HG03139 (cell line): ENCODE results near the gene LARP1.
"Not testable (repeated sequence)": the region's sequence is repeated elsewhere in the genome, so short reads cannot be mapped to it uniquely, and the experiment has no call there.

ENCODE experiments used
- ATAC-seq: cut with Tn5 transposase; IDR thresholded peaks from one replicate; pipeline ENCODE4 v1.9.1; 2021; ENCODE audit not compliant: unreplicated experiment

The LARP1 gene

DNA sequence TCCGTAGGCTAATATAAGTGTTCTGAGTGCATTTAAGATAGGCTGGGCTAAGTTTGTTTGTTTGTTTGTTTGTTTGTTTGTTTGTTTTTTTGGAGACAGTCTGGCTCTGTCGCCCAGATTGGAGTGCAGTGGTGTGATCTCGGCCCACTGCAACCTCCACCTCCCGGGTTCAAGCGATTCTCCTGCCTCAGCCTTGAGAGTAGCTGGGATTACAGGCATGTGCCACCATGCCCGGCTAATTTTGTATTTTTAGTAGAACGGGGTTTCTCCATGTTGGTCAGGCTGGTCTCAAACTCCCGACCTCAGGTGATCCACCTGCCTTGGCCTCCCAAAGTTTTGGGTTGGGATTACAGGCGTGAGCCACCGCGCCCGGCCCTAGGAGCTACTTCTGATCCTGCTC is 4.7 kb downstream of the LARP1 start:
- not testable (repeated sequence) for ATAC-seq

DNA sequence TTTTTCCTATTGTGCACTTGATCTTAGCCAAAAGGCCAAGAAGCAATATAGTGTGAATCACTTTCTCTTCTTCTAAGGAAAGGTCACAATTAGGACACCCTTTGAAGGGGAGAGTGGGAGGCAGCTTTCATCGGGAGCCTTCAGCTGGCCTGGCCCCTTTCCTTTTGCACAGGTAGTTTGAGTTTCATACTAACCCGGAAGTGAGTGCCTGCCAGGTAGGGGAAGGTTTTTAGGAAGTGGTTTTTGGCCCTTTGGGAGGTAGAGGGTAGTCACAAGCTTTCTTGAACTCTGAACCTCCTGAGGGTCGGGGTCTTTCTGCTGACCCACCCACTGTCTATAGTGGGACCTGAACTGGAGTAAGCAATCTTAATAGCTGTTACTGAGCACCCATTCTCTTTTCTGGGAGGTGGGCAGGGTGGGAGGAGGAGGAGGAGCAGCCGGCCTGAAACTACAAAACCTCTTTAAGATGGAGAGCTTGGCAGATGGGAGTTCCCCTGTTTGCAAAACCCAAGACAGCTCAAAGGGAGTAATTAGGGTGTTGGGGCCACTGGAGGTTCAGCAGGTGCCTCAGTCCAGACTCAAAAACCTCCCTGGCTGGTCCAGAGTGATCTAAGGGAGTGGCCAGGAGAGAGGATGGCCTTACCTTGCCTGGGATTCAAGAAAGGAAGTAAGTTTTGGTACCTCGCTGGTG is 6.0 kb downstream of the LARP1 start:
- ATAC-seq = no peak

DNA sequence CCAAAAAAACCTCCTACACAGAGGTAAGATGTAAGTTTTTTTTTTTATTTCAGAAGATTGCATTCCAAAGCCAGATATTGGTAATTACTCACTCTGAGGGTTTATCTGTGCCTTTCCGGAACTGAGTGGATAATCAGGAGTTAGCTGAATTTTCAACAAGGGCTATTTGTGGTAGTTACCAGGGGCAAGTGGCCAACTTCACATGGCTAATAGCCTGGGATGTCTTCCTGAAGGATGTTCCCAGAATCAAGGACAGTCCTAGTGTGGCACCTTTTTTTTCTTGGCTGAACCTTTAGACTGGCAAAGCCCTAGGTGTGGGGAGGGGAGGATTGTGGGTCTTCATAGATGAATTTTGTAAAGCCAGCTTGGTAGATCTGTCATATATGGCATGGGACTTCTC is 7.1 kb downstream of the LARP1 start:
- no peak for ATAC-seq

DNA sequence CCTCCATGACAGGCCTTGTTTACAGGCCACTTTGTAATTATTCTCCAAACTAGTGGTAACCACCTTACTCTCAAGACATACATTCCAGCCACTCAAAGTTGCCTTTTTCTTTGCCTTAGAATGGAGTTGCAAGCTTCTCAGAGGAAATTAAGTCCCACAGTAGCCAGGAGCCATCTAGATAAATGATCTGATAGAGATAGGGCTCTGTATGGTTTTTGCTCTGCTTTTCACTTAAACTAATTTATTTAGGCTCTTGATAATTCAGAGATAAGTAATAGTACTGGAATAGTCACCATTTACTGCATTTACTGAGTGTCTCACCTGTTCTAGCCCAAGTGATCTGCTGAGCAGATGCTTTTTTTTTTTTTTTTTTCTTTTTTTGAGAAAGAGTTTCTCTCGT is 7.5 kb downstream of the LARP1 start:
- no peak for ATAC-seq

DNA sequence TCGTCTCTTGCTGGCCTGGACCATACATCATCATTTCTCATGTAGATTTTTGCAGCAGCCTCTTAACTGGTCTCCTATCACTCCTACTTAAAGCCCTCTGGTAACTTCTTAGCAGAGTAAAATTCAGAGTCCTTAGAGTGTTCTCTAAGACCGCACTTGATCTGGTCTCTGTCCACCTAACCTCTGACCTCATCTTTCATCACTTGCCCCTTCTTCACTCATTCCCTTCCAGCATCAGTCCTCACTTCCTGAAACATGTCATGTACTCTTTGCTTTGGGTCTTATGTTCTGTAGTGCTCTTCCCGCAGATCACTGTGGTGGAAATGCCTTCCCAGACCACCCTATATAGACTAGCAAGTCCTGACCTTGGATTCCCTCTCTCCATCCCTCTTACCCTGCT is 9.8 kb downstream of the LARP1 start:
- no peak for ATAC-seq

DNA sequence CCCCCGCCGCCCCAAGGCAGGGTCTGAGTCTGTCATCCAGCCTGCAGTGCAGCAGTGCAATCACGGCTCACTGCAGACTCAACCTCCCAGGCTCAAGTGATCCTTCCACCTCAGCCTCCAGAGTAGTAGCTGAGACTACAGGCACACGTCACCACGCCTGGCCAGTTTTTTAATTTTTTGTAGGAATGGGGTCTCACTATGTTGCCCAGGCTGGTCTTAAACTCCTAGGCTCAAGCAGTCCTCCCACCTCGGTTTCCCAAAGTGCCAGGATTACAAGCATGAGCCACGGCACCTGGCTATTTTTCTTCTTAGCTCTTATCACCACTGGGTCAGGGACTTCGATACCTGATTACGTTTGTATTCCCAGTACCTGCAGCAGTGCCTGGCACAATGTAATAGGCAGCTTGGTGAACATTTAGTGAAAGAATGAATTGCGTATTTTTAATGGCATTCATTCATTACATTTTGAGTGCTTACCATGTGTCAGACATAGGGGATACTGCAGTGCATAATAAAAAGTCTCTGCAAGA is 10.3 kb downstream of the LARP1 start:
- no peak for ATAC-seq

DNA sequence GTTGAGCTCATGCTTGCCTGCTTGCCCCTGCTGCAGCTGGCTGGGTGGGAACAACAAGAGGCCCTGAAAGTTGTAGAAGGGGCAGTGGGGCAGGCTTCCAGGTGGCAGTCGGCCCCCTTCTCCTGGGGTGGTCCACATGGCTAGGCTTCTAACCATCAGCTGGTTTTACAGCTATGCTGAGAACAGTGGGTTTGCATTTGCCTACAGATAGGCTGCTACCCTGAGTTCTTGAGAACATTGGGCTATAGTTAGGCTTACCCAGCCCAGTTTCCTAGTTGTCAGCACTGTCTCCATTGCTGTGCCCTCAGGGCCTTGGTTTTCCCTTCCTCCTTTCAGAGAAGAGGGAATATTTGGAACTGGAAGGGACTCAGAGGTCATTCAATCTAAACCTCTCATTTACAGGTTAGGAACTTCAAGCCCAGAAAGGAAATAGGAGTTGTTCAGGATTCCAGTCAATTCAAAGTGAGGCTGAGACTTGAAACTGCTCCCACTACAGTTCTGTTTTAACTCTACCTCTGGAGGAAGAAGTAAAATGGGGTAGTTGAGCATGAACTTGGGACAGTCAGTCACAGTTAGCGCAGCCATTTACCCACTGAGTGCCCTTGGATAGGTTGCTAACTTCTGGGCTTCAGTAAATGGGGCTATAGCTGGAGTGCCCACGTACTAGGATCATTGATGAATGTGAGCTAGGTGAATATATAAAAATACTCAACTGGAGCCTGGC is 11.5 kb downstream of the LARP1 start:
- ATAC-seq = no peak

DNA sequence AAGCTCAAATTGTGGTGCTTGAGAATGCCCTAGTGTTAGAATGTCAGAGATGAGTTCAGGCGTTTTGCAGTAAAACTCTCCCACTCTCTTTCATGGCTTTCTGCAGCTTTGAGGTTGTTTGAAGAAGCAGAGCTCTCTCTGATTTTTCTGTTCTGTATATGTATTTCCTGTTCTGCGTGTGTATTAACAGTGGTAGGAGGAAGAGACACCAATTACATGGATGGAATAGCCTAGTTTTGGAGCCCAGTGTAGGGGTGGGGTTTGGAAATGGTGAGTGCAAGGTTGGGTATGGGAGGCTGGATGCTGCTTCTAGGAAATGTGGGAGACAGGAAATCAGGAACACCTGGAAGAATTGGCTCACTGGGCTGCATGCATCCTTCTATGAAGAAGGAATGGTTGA is 12.4 kb downstream of the LARP1 start:
- no peak for ATAC-seq

DNA sequence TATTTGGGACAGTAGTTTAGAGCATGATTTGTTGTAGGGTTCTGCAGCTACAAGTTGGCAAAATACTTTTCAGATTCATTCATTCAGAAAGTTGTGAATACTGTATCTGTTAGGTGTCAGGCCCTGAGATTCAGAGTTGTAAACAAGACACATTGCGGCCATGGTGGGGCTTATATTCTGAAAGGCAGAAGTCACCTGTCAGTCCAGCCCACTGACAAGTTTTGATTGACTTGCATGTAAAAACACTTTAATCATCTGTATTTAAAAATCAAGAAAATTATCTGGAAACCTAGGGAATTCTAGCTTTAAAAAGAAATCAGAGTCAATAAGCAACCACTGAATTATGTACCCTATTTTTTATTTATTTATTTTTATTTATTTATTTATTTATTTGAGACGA is 13.0 kb downstream of the LARP1 start:
- ATAC-seq = no peak

DNA sequence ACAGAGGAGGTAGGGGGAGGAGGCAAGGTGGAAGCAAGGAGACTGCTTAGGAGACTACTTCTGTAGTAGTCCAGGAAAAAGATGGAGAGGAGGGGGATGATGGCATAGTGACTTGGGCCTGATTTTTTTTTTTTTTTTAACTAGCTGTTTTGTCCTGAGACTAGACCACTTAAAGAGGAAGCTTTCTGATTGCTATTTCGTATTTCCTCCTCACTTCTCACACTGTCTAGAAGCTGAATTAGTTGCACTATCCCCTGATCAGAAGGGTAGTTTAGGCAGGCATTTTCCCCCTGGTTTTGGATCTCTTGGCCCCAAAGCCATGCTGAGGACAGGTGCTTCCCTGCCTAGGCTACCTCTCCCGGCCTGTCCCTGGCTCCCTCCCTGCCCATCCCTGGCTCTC is 14.9 kb downstream of the LARP1 start:
- ATAC-seq = no peak

DNA sequence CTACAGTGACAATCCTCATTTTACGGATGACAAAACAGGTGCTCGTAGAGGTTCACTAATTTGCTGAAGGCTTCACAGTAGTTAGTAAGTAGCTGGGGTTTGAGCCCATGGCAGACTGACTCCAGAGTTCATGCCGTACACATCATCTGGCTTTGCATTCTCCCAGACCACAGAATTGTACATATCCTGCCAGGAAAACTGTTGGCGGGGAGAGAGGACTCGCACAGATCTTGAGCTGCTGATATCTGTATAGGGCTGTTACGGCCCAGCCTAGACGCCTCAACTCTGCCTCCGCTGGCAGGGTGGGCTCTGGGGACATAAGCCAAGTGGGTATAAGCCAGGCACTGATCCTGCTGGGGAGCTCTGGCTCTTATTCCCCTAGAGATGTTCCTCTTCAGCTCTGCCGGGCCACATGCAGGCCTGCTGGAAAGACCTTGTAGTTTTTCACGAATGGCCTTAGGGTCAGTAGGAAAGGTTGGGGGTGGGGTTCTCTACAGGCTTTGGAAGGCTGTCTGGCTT is 16.3 kb downstream of the LARP1 start:
- no peak for ATAC-seq

DNA sequence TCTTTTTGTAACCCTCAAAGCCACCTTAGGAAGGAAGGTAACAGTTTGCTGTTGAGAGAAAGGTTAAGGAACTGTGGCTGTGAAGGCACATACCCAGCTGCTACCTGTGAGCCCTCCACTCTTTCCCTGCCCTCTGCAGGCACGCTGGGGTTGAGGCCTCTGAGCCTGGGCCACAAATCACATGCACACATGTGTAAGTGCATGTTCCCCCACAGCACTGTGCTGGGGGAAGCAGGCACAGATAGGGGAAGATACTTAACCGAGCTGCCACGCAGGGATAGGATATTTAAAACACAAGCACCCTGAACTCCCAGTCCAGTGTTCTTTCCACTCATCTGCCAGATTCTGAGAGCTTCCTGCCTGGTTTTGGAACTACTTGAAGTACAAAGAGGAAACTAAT is 18.1 kb downstream of the LARP1 start:
- no peak for ATAC-seq

DNA sequence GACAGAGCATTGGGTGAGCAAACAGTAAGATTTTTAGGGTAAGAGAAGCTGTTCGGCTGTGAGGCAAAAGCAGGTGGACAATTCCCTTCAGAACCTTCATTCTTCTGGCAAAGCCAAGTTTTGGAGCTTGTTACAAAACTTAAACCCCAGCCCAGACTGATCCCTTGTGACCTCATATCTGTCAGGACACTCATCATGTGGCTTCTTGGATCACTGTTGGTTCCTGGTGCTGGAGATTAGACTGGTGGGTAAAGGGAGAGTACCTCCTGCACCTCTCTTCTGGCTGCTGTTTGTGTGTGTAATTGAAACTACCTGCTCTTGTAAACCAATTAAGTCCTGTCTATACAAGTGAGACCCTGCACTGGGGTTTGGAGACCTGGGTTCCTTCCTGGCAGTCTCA is 21.0 kb downstream of the LARP1 start:
- no peak for ATAC-seq

DNA sequence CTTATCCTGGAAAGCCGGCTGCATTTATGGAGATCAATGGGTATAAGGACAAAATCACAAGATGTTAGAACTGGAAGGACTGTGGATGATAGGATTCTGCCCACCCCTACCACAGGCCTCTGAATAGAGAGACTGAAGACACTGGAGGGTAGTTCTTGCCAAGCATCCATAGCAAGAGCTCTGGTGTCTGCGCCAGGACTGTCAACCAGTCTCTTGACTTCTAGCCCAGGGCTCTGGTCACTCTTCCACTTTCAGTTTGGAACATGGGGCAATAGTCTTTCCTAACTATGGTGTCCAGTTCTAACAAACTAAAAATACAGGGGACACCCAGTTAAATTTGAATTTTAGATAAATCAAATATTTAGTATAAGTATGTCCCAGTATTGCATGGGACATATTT is 23.4 kb downstream of the LARP1 start:
- ATAC-seq = no peak

DNA sequence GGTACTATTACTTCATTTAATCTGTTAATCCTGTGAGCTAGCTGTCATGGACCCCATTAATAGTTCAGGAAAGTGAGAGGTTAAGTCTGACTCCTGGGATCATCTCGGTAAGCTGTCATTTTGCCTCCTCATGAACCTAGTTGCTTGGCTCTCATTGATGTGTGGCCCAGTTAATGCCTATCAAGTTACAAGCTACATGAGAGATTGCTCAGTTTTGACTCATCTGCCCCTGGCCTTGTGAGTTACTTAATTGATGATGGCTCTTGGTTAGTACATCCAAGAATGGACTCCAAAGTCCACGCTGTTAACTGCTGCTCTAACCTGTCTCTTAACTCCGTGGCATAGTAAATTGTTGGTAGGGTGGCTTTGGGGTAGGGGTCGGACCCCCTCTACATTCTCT is 23.9 kb downstream of the LARP1 start:
- ATAC-seq = no peak

DNA sequence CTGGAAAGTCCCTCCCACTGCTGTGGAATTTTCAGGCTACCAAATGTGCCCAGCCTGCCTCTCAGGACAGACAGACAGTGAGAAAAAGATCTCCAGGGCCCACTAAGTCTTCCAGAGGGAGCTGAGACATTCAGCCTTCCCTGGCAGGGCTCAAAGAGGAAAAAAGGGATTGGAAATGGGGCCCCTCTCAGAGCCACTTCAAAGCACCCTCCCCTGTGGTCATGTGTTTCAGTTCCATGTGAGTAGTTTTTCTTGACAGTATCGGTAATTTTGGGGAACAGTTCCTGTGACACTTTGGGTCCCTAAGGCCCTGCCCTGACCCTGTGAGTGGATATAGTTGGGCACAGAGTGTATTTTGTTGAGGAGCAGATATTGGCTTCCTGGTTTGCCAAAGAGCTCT is 25.0 kb downstream of the LARP1 start:
- ATAC-seq = no peak

DNA sequence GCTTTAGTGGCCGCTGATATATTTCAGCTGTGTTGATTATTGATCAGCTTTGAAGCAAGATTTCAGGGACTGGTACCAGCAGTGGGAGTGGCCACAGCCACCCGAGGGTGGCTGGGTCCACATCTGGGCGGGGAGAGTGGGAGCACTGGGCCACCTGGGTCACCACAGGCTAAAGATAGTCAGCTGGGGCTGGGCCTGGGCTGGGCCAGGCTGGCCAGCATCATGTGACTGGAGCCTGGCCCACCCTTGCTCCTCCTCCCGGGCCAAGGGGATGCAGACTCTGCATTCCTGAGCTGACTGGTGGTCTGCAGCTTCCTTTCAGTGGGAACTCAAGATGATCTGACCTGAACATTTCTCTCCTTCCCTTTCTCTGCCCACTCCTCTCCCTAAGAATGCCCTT is 27.1 kb downstream of the LARP1 start:
- no peak for ATAC-seq

DNA sequence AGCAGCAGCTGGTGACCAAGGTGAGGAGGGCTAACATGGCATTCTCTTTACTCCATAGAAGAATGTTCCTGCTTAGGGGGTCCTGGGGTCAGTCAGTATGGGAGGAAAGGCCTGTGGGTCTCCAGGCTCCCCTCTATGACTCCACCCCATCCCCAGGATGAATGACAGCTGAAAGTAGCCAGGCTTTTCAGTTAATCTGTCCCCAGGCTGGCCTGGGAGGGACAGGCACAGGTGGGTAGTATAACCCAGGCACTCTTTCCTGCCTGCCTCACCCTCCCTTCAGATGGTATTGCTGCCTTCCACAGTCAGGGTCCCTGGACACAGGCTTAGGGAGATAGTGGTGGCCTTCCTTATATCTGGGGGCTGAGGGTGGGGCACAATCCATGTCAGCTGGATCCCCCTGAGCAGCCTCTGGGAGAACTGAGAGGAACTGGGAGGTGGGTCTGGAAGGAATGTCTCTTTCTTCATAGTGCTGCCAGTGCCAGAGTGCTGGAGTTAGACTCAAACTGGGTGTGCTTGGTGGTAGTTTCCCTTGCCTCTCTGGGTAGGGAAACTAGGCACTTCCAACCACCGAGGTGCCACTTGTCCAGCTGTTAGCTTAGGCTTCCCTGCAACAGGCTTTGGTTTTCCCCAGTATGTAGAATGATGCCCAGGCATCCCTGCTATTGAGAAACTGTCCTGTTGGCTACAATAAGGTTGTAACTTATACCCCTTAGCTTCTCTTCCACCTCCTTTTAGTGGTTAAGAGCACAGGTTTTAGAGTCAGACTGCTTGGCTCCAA is 27.8 kb downstream of the LARP1 start:
- no peak for ATAC-seq

DNA sequence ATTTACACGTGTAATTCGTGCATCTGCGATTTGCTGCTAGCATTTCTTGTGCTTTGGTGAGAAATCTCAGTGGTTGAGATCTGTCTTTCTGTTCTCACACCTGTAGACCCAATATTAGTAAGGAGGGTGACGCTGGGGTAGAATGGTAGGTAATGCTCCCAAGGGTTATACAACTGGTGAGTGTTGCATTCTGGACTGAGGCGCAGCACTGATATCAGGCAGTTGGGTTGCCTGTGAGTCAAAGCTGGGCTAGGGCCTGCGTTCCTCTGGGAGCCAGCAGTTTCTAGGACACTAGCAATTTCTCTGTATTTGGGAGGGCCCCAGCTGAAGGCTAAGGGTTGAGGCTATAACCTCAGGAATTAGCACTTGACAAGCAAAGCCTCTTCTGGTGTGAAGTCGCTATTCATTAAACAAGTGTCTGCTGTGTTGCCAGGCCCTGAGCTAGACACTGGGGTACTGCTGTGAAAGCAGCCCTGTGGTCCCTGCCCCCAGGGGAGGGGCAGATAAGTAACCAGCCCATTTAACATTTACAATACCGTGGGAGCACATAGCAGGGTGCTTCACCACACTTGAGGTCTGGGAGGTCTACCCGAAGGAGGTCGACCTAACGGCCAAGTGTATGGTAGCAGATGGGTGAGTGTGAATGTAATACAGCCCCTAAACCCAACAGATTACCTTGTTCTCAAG is 28.7 kb downstream of the LARP1 start:
- peak; percentile 51 for ATAC-seq

DNA sequence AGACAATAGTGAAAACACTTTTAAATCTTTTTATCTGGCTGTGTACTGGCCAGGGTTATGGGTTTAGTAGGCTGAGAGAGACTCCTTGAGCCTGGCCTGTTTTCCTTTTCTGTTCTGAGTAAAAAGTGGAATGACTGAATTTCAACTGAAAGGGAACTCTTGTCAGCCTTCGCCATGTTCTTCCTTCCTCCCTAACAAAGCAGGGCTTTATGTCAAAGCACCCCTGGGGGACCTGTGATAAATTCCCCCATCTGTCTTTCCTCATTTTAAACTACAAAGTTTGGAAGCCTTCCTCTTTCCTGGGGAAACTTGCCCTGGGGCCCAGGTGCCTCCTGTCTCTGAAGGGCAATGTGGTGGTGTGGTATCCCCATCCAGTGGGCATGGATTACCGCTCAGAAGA is 29.7 kb downstream of the LARP1 start:
- ATAC-seq = no peak

DNA sequence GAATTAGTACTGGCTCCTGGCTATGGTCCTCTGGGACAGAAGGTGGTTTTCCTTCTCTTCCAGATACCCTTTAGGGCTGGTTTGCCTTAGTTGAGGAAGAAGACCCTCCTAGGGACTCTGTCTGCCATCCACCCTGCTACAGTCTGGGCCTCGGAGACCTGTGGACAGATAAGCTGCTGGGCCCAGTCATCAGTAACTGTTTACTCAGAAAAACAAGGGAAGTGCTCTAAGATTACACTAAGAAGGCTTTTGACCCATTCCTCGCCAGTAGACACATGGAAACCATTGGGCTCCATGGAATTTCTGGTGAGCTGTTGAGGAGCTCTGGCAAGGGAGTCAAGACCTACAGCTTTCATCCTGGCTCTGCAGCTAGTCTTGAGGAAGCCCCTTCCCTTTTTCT is 31.2 kb downstream of the LARP1 start:
- ATAC-seq = no peak
